NCI-H526 (cell line): ENCODE data around the gene HOXC6.

Experiments
- DNase-seq, 2 experiments: peaks; one replicate each; lab custom pipeline; 2025; lab: John Stamatoyannopoulos, UW

HOXC6 gene

GRCh38 chr12:53990311-53991076 lies 37.7 kb upstream of the HOXC6 start:
- DNase-seq = peak in 1 of 2 experiments; percentile 93

- no peak for DNase-seq
These were observed 37.2 kb upstream of the HOXC6 start for GRCh38 chr12:53991077-53991460.

- no peak for DNase-seq
These were observed 35.8 kb upstream of the HOXC6 start for GRCh38 chr12:53992377-53992889.

- no peak for DNase-seq
These were observed 34.9 kb upstream of the HOXC6 start for GRCh38 chr12:53993162-53994008.

GRCh38 chr12:53994009-53994263 lies 34.3 kb upstream of the HOXC6 start:
- DNase-seq = no peak

GRCh38 chr12:53994264-53995001 lies 33.8 kb upstream of the HOXC6 start:
- DNase-seq = no peak

GRCh38 chr12:53995002-53995377 lies 33.2 kb upstream of the HOXC6 start:
- DNase-seq = no peak

- DNase-seq = no peak
These were observed 32.6 kb upstream of the HOXC6 start for GRCh38 chr12:53995378-53996239.

GRCh38 chr12:53996240-53997203 lies 31.7 kb upstream of the HOXC6 start:
- no peak for DNase-seq

GRCh38 chr12:53997204-53998109 lies 30.8 kb upstream of the HOXC6 start:
- no peak for DNase-seq

GRCh38 chr12:53998110-53998899 lies 29.9 kb upstream of the HOXC6 start:
- no peak for DNase-seq

- no peak for DNase-seq
These were observed 29.4 kb upstream of the HOXC6 start for GRCh38 chr12:53998900-53999236.

- no peak for DNase-seq
These were observed 28.6 kb upstream of the HOXC6 start for GRCh38 chr12:53999559-54000115.

GRCh38 chr12:54000116-54001114 lies 27.8 kb upstream of the HOXC6 start, which contains the start of gene HOXC9:
HOXC9 (plus strand) TSS chr12:54000161; CDS start chr12:54000189, 28 bp downstream.
- no peak for DNase-seq

GRCh38 chr12:54001283-54002187 lies 26.7 kb upstream of the HOXC6 start:
- no peak for DNase-seq
